GM19043 (cell line): ENCODE results near the gene BUB1.
"Not testable (repeated sequence)": the region's sequence is repeated elsewhere in the genome, so short reads cannot be mapped to it uniquely, and the experiment has no call there.

ENCODE experiments used
- ATAC-seq: cut with Tn5 transposase; IDR thresholded peaks from one replicate; pipeline ENCODE4 v1.9.1; 2021; ENCODE audit warnings: low read depth; ENCODE audit not compliant: unreplicated experiment

Gene BUB1

DNA sequence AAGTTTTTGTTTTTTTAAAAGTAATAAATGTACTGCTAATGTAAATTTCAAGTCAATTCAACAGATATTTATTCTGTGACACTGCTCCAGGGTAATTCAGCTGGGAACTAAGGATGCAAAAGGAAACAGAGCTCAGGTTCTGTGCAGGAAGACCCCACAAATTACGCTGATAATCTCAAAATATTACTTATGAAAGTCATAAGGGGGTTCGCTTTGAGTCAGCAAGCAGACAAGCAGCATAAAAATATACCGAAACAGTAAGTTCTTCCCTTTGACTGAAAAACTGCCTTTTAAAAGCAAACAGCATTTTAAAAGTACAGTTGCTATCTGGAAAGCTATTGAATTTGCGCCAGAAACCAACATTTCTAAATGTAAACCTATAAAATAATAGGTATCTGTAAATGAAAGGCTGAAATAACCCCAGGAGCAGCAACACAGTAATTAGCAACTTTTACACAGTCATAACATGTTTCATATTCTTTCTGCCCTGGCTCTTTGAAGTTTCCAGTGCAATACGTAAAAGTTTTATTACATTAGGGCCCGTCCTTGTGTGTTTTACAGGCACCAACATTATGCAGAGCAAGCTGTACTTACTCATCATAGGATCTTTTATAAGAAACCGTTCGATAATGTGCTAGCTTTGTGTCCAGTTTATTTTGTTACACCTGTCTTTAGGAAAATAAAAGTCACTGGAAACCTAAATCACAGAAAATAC, 68.9 kb downstream of the BUB1 start:
- ATAC-seq: not testable (repeated sequence)

DNA sequence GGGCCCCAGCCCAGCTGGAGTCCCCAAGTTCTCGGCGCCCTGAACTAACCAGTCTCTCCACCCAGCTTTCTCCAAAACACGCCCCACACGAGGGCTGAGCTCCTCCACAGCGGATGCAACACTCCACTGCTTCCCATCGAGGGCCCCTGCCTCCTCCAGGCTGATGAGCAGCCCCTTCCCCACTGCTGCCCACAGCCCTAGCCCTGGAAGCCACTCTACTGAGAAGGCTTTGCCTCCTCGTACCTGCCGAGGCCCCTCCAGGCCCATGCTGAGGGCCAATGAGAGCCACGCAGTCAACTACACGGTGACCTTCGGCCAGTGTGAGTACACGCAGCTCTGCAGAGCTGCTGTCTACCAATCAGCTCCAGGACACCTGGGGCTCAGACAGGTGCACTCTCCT, 72.8 kb downstream of the BUB1 start:
- not testable (repeated sequence) for ATAC-seq

- not testable (repeated sequence) for ATAC-seq
These were observed 73.8 kb downstream of the BUB1 start for GRCh38 chr2:110603917-110604591.

DNA sequence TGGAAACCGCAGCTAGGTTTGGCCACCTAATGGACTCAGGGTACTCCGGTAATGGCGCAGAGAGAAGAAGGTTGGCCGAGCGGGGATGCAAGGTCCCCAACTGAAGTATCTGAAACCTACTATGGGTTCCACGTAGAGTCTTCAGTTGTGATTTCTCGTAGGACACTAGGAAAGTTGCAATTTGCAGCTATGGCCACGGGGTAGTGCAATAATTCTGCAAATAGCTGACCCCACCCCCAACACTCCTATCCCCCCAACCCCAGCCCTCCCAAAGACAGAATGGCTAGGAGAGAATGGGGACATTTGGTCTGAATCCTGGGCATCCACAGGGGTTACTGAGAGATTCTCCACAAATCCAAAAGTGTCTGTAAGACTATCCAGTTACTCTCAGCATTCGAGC, 75.7 kb downstream of the BUB1 start:
- ATAC-seq: not testable (repeated sequence)

DNA sequence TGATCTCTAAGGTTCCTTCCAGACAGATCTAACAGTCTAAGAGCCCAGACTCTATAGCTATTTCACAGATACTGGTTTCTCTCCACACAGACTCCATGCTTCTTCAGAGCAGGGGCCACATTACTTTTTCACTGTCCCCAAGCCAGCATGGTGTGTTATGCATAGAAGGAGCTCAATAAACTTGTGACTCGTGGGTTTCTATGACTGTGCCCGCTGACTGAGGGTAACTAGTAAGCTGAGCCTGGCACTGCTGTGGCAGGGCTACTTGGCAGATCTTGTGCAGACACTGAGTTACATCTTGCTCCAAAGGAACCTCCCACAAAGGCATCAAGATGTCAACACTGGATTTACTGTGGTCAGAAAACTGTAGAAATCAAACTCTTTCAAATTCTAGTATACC, 85.9 kb downstream of the BUB1 start:
- ATAC-seq: not testable (repeated sequence)

GRCh38 chr2:110589677-110590330, 88.1 kb downstream of the BUB1 start:
- not testable (repeated sequence) for ATAC-seq

DNA sequence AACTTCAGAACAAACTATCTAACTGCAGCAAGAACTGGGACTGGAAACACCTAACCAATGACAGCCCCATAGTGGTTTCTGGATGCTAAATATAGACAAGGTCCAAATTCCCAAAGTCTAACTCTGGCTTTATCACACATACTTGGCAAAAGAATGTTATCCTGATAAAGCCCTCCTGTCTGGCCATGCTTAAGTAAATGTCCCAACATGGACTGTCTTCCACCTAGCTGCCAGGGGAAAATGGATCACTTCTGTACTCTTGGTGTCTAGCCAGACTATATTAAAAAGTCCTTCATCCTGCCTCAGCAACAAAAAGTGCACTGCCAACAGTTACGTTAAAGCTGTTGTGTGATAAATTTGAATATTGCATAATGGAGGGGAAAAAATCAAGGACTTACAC, 89.3 kb downstream of the BUB1 start:
- not testable (repeated sequence) for ATAC-seq
